ENCODE data around the gene PPM1H. TPM values are rescaled to one million over a fixed set of nuclear protein-coding genes. Genes with fewer than 3 reads are reported as not detected.
A peak's percentile ranks its signal among the peaks of the same experiment; 100 is the strongest.

PPM1H gene
- polyA plus RNA-seq, 1 of the 3 experiments (the other 2 are of a cell fraction), result 0.13 TPM

DNA sequence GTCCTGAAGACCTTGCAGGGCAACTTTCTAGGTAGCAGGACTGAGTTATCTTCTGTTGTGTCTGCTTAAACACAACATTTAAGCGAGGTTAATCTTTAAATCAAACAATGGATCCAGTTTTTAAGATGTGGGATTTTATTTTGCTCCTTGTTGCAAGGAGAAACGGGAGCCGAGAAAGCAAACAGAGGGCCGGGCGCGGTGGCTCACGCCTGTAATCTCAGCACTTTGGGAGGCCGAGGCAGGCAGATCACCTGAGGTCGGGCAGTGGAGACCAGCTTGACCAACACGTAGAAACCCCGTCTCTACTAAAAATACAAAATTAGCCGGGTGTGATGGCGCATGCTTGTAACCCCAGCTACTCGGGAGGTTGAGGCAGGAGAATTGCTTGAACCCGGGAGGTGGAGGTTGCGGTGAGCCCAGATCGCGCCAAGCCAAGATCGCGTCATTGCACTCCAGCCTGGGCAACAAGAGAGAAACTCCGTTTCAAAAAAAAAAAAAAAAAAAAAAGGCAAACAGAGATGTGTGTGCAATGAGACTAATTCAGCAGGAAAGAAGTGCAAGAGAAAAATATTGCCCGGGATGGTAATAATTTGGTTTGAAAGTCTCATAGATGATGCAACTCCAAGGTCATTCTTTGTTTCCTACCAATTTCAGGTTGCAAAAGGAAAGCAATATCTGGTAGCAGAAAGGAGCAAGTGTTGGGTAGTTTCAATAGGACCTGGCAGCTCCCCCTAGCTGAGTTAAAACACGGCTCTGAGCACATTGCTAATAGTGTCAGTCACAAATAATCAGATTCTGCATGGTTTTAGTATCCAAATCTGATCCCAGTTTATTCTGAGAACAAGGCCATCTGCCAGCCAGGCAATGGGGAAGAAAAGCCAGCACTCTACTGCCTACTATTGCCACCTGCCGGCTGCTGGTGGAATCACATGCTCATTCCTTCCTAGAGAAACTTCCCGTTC lies 141.4 kb downstream of the PPM1H start:
- CTCF ChIA-PET, result interaction anchor here (0.6 to 8.8 kb wide), 59 partner anchors 9 to 534 kb away, joined by 3 to 200 read pairs (median 5); partner anchors contain the start of gene USP15
- H3K9me3 ChIP-seq, result no peaks in the 10 kb centered on the region
- H4K20me1 ChIP-seq (ENCODE audit: insufficient read depth), result no peaks in the 10 kb centered on the region
- peaks cover 2 to 11% of the 10 kb centered on the region in 2 experiments; a peak in 2 of 4 replicates for H3K4me1 ChIP-seq (ENCODE audit: control insufficient read depth in 1 of 2, insufficient read depth in 2 of 2, low read depth in 1 of 2, low read length in 1 of 2)
- 74% methylated on average over 25 of the region's 25 CpGs for WGBS (ENCODE audit: low lambda C conversion rate)
- no peaks in the 10 kb centered on the region for H3K79me2 ChIP-seq (ENCODE audit: insufficient read depth)
- H3K4me2 ChIP-seq, result no peak overlapping the region; the same call in 1 of the 2 replicates
- peak overlapping the region in 1 of 2 experiments; percentile 22; a peak in 1 of 4 replicates for H3K4me3 ChIP-seq (ENCODE audit: low read depth in 2 of 2, low read length in 1 of 2)
- no peaks in the 10 kb centered on the region for H3K27me3 ChIP-seq (ENCODE audit: insufficient read depth)
- H3K36me3 ChIP-seq (replicated peaks in 1 of 2; ENCODE audit: control insufficient read depth in 1 of 2, insufficient read depth in 2 of 2, low read length in 1 of 2), result no peaks in the 10 kb centered on the region
- H2AFZ ChIP-seq (ENCODE audit: low read depth), result peak overlapping the region; percentile 86
- POLR2A ChIA-PET, result interaction anchor here (1.1 to 2.1 kb wide), 2 partner anchors 190 to 233 kb away, joined by 3 to 9 read pairs; no protein-coding TSS in a partner anchor
- DNase-seq, result peak; percentile 81
- H3K9me2 ChIP-seq, result no peaks in the 10 kb centered on the region
- H3K27ac ChIP-seq (ENCODE audit: low read depth in 2 of 2, low read length in 1 of 2), result peak overlapping the region; percentile 11 to 49; a peak in 3 of 4 replicates
- H3F3A ChIP-seq (replicated peaks; ENCODE audit: insufficient read depth), result no peaks in the 10 kb centered on the region
- H3K9ac ChIP-seq, result no peak overlapping the region
- peak; percentile 77; the same call in 1 of the 2 replicates for TF ChIP-seq SIN3A (IDR thresholded peaks at IDR 0.05; ENCODE audit: borderline replicate concordance, low read depth, low read length)
- no peak for TF ChIP-seq NRF1 (IDR thresholded peaks at IDR 0.05; ENCODE audit: low read depth, low read length)
- TF ChIP-seq RAD21 (IDR thresholded peaks at IDR 0.05; ENCODE audit: low read length), result peak; percentile 97
- TF ChIP-seq, protein P1, sequence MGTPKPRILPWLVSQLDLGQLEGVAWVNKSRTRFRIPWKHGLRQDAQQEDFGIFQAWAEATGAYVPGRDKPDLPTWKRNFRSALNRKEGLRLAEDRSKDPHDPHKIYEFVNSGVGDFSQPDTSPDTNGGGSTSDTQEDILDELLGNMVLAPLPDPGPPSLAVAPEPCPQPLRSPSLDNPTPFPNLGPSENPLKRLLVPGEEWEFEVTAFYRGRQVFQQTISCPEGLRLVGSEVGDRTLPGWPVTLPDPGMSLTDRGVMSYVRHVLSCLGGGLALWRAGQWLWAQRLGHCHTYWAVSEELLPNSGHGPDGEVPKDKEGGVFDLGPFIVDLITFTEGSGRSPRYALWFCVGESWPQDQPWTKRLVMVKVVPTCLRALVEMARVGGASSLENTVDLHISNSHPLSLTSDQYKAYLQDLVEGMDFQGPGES (IDR thresholded peaks at IDR 0.05; ENCODE audit: low read depth, low read length), result no peak
- no peak for TF ChIP-seq TEAD4 (IDR thresholded peaks at IDR 0.05; ENCODE audit: borderline replicate concordance, insufficient read depth)
- TF ChIP-seq, protein P2, sequence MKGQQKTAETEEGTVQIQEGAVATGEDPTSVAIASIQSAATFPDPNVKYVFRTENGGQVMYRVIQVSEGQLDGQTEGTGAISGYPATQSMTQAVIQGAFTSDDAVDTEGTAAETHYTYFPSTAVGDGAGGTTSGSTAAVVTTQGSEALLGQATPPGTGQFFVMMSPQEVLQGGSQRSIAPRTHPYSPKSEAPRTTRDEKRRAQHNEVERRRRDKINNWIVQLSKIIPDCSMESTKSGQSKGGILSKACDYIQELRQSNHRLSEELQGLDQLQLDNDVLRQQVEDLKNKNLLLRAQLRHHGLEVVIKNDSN (IDR thresholded peaks at IDR 0.05; ENCODE audit: borderline replicate concordance, low read depth), result 0 out of 2 replicates have a peak, but pooled peaks have one; percentile 10
- TF ChIP-seq, protein P3, sequence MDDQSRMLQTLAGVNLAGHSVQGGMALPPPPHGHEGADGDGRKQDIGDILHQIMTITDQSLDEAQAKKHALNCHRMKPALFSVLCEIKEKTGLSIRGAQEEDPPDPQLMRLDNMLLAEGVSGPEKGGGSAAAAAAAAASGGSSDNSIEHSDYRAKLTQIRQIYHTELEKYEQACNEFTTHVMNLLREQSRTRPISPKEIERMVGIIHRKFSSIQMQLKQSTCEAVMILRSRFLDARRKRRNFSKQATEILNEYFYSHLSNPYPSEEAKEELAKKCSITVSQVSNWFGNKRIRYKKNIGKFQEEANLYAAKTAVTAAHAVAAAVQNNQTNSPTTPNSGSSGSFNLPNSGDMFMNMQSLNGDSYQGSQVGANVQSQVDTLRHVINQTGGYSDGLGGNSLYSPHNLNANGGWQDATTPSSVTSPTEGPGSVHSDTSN (IDR thresholded peaks at IDR 0.05), result peak; percentile 71
- TF ChIP-seq SMC3 (IDR thresholded peaks at IDR 0.05; ENCODE audit: low read depth, low read length), result peak; percentile 96
- no peak for TF ChIP-seq JUND (IDR thresholded peaks at IDR 0.05)
- peak; percentile 78 for TF ChIP-seq TCF12 (IDR thresholded peaks at IDR 0.05)
- TF ChIP-seq, protein P4, sequence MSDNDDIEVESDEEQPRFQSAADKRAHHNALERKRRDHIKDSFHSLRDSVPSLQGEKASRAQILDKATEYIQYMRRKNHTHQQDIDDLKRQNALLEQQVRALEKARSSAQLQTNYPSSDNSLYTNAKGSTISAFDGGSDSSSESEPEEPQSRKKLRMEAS (IDR thresholded peaks at IDR 0.05; ENCODE audit: low read depth), result peak; percentile 89
- TF ChIP-seq FOXM1 (IDR thresholded peaks at IDR 0.05; ENCODE audit: low read depth), result no peak
- peak; percentile 92 for TF ChIP-seq RCOR1 (IDR thresholded peaks at IDR 0.05; ENCODE audit: low read length)
- TF ChIP-seq YY1 (IDR thresholded peaks at IDR 0.05; ENCODE audit: low read depth), result 0 out of 2 replicates have a peak, but pooled peaks have one; percentile 36
- no peak for TF ChIP-seq FOSL2 (IDR thresholded peaks at IDR 0.05; ENCODE audit: borderline replicate concordance, low read depth)
- TF ChIP-seq, protein P5, sequence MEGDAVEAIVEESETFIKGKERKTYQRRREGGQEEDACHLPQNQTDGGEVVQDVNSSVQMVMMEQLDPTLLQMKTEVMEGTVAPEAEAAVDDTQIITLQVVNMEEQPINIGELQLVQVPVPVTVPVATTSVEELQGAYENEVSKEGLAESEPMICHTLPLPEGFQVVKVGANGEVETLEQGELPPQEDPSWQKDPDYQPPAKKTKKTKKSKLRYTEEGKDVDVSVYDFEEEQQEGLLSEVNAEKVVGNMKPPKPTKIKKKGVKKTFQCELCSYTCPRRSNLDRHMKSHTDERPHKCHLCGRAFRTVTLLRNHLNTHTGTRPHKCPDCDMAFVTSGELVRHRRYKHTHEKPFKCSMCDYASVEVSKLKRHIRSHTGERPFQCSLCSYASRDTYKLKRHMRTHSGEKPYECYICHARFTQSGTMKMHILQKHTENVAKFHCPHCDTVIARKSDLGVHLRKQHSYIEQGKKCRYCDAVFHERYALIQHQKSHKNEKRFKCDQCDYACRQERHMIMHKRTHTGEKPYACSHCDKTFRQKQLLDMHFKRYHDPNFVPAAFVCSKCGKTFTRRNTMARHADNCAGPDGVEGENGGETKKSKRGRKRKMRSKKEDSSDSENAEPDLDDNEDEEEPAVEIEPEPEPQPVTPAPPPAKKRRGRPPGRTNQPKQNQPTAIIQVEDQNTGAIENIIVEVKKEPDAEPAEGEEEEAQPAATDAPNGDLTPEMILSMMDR (IDR thresholded peaks at IDR 0.05), result peak; percentile 96
- peak; percentile 50; the same call in 1 of the 2 replicates for TF ChIP-seq TAF1 (IDR thresholded peaks at IDR 0.05; ENCODE audit: borderline replicate concordance, low read depth, low read length)
- TF ChIP-seq GATA2 (CRISPR knock-in tag; IDR thresholded peaks at IDR 0.05), result peak; percentile 70
- TF ChIP-seq POLR2AphosphoS5 (IDR thresholded peaks at IDR 0.05; ENCODE audit: low read depth, low read length), result peak; percentile 36; the same call in 1 of the 2 replicates
- TF ChIP-seq EZH2phosphoT487 (IDR thresholded peaks at IDR 0.05; ENCODE audit: borderline replicate concordance, low read depth), result no peak
- TF ChIP-seq MEF2A (IDR thresholded peaks at IDR 0.05; ENCODE audit: borderline replicate concordance, low read depth), result no peak
- TF ChIP-seq, protein P6, sequence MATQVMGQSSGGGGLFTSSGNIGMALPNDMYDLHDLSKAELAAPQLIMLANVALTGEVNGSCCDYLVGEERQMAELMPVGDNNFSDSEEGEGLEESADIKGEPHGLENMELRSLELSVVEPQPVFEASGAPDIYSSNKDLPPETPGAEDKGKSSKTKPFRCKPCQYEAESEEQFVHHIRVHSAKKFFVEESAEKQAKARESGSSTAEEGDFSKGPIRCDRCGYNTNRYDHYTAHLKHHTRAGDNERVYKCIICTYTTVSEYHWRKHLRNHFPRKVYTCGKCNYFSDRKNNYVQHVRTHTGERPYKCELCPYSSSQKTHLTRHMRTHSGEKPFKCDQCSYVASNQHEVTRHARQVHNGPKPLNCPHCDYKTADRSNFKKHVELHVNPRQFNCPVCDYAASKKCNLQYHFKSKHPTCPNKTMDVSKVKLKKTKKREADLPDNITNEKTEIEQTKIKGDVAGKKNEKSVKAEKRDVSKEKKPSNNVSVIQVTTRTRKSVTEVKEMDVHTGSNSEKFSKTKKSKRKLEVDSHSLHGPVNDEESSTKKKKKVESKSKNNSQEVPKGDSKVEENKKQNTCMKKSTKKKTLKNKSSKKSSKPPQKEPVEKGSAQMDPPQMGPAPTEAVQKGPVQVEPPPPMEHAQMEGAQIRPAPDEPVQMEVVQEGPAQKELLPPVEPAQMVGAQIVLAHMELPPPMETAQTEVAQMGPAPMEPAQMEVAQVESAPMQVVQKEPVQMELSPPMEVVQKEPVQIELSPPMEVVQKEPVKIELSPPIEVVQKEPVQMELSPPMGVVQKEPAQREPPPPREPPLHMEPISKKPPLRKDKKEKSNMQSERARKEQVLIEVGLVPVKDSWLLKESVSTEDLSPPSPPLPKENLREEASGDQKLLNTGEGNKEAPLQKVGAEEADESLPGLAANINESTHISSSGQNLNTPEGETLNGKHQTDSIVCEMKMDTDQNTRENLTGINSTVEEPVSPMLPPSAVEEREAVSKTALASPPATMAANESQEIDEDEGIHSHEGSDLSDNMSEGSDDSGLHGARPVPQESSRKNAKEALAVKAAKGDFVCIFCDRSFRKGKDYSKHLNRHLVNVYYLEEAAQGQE (IDR thresholded peaks at IDR 0.05; ENCODE audit: low read depth, low read length), result no peak
- TF ChIP-seq RXRA (IDR thresholded peaks at IDR 0.05; ENCODE audit: borderline replicate concordance, low read depth), result peak; percentile 44; the same call in 1 of the 2 replicates
